IMR-90 (cell line): ENCODE measurements around the gene RND1. TPM values are rescaled to one million over a fixed set of nuclear protein-coding genes. Genes with fewer than 3 reads are reported as not detected.
"Not testable (repeated sequence)": the region's sequence is repeated elsewhere in the genome, so short reads cannot be mapped to it uniquely, and the experiment has no call there.

Experiments
- ATAC-seq: fragments of 200-7000 bp; cut with Tn5 transposase; 2 replicates; pipeline ENCODE4 v1.9.1; 2020; ENCODE audit warnings: low read depth, mild to moderate bottlenecking, moderate library complexity
- BruUV-seq: library from RNA; stranded (reverse); fragments of 400-500 nt; replicated peaks from 2 replicates; lab custom pipeline; 2021; lab: Mats Ljungman, UMichigan
- CTCF ChIA-PET: fragments of 300-600 bp; formaldehyde crosslinking; extraction: SDS; loops from one replicate; lab custom pipeline; 2021; ENCODE audit warnings: antibody characterized with exemption; lab: Yijun Ruan, JAX
- POLR2A ChIA-PET: fragments of 300-600 bp; sonication (Branson Sonifier 250); formaldehyde crosslinking; loops from one replicate; lab custom pipeline; 2022; ENCODE audit warnings: antibody characterized with exemption; ENCODE audit not compliant: unreplicated experiment; lab: Charles Lee
- DNase-seq: peaks from one replicate; pipeline ENCODE4 v3.0.0; 2013
- H2AFZ ChIP-seq: replicated peaks from 2 replicates; pipeline ENCODE3; 2013; ENCODE audit warnings: low read length, mild to moderate bottlenecking; ENCODE audit not compliant: poor library complexity
- H2AK5ac ChIP-seq: 2 replicates; pipeline ENCODE4 v1.6.1; 2013; ENCODE audit warnings: low read depth, low read length, inconsistent platforms
- H2AK9ac ChIP-seq: replicated peaks from 2 replicates; pipeline ENCODE3; 2013; ENCODE audit warnings: mild to moderate bottlenecking, low read depth, low read length, moderate library complexity; ENCODE audit not compliant: poor library complexity
- H2BK120ac ChIP-seq: 2 replicates; pipeline ENCODE4 v1.6.1; 2013; ENCODE audit warnings: low read depth, low read length, inconsistent platforms
- H2BK15ac ChIP-seq: 3 replicates; pipeline ENCODE4 v1.6.1; 2013; ENCODE audit warnings: low read depth, low read length, inconsistent platforms
- H2BK20ac ChIP-seq: 2 replicates; pipeline ENCODE4 v1.6.1; 2013; ENCODE audit warnings: low read depth, mild to moderate bottlenecking, inconsistent platforms, low read length, moderate library complexity
- H2BK5ac ChIP-seq: 2 replicates; pipeline ENCODE4 v1.6.1; 2013; ENCODE audit warnings: mild to moderate bottlenecking, low read depth, low read length, inconsistent platforms; ENCODE audit not compliant: poor library complexity, severe bottlenecking
- H3K14ac ChIP-seq: replicated peaks from 2 replicates; pipeline ENCODE4 v1.6.1; 2013; ENCODE audit warnings: low read depth, low read length, inconsistent platforms
- H3K18ac ChIP-seq: 2 replicates; pipeline ENCODE4 v1.6.1; 2013; ENCODE audit warnings: low read depth, low read length, control low read depth
- H3K23ac ChIP-seq: 2 replicates; pipeline ENCODE4 v1.6.1; 2013; ENCODE audit warnings: low read depth, low read length, inconsistent platforms
- H3K27ac ChIP-seq: 2 replicates; pipeline ENCODE4 v1.5.1; 2013; ENCODE audit warnings: mild to moderate bottlenecking, control low read depth, low read length; ENCODE audit not compliant: insufficient read depth
- H3K27me3 ChIP-seq: 2 replicates; pipeline ENCODE4 v1.6.1; 2013; ENCODE audit warnings: low read length; ENCODE audit not compliant: control insufficient read depth, insufficient read depth
- H3K36me3 ChIP-seq: 2 replicates; pipeline ENCODE4 v1.6.1; 2013; ENCODE audit warnings: low read length, mixed read lengths; ENCODE audit not compliant: control insufficient read depth, insufficient read depth
- H3K4ac ChIP-seq: 2 replicates; pipeline ENCODE4 v1.6.1; 2013; ENCODE audit warnings: low read depth, low read length, inconsistent platforms
- H3K4me1 ChIP-seq: 2 replicates; pipeline ENCODE4 v1.6.1; 2013; ENCODE audit warnings: low read length, mixed read lengths; ENCODE audit not compliant: control insufficient read depth, insufficient read depth
- H3K4me2 ChIP-seq: 2 replicates; pipeline ENCODE4 v1.6.1; 2013; ENCODE audit warnings: low read depth, mild to moderate bottlenecking, control low read depth, low read length, moderate library complexity
- H3K4me3 ChIP-seq: 2 replicates; pipeline ENCODE4 v1.5.1; 2013; ENCODE audit warnings: low read depth, mild to moderate bottlenecking, control low read depth, low read length, moderate library complexity; ENCODE audit not compliant: insufficient read depth
- H3K56ac ChIP-seq: 2 replicates; pipeline ENCODE4 v1.6.1; 2013; ENCODE audit warnings: low read length, inconsistent platforms; ENCODE audit not compliant: insufficient read depth; ENCODE audit errors: extremely low read depth
- H3K79me1 ChIP-seq, 2 experiments: 2 replicates each; pipeline ENCODE4 v1.6.1; 2013; ENCODE audit warnings: low read length in 2 of 2, inconsistent platforms in 1 of 2, low read depth in 1 of 2
- H3K9ac ChIP-seq: 2 replicates; pipeline ENCODE4 v1.6.1; 2013; ENCODE audit warnings: low read depth, low read length, control low read depth
- H3K9me1 ChIP-seq: 2 replicates; pipeline ENCODE4 v1.6.1; 2013; ENCODE audit warnings: low read length, inconsistent platforms; ENCODE audit not compliant: insufficient read depth
- H3K9me3 ChIP-seq: 2 replicates; pipeline ENCODE4 v1.6.1; 2013; ENCODE audit warnings: low read length; ENCODE audit not compliant: control insufficient read depth, insufficient read depth
- H4K20me1 ChIP-seq: 2 replicates; pipeline ENCODE4 v1.6.1; 2013; ENCODE audit warnings: low read length, inconsistent platforms; ENCODE audit not compliant: insufficient read depth
- H4K5ac ChIP-seq: 2 replicates; pipeline ENCODE4 v1.6.1; 2013; ENCODE audit warnings: mild to moderate bottlenecking, low read depth, low read length, control low read depth
- H4K8ac ChIP-seq, 2 experiments: 2 replicates each; pipeline ENCODE4 v1.6.1; 2013; ENCODE audit warnings: low read depth in 2 of 2, low read length in 2 of 2, control low read depth in 1 of 2, inconsistent platforms in 1 of 2
- H4K91ac ChIP-seq: 2 replicates; pipeline ENCODE4 v1.6.1; 2013; ENCODE audit warnings: low read depth, low read length, inconsistent platforms; ENCODE audit not compliant: insufficient read depth
- WGBS, 2 experiments: methylation state at CpG; one replicate each; pipeline versions ENCODE4 v1.1.5 to v1.1.7; 2013; ENCODE audit warnings: missing lambda C conversion rate in 2 of 2; ENCODE audit not compliant: insufficient read length in 1 of 2; ENCODE audit errors: extremely low coverage in 2 of 2; 5-methylcytosine and 5-hydroxymethylcytosine counted together
- dilution Hi-C: fragments of 300-500 bp; cut with HindIII; formaldehyde crosslinking; loops from one replicate; pipeline ENCODE4 v1.14.3; 2018; ENCODE audit warnings: low sequenced_read_pairs; ENCODE audit not compliant: unreplicated experiment
- in situ Hi-C: fragments of 300-500 bp; cut with MboI; formaldehyde crosslinking; loops from 3 replicates; pipeline ENCODE4 v1.14.3; 2019; ENCODE audit warnings: low sequenced_read_pairs, inconsistent platforms, mixed read lengths
- intact Hi-C: fragments of 100-400 bp; cut with micrococcal nuclease; formaldehyde crosslinking; loops from 2 replicates; pipeline ENCODE4 v1.10.0; 2022
- polyA plus RNA-seq, 3 experiments: library from polyadenylated mRNA; depleted of rRNA; stranded (reverse); fragments of >200 nt; gene quantifications; 2 replicates each; pipeline ENCODE4 v1.2.3, GENCODE V29; 2012; ENCODE audit warnings: low replicate concordance in 1 of 3
- total RNA-seq: library from RNA; depleted of rRNA; stranded (reverse); fragments of >200 nt; gene quantifications from 2 replicates; pipeline ENCODE4 v1.2.3, GENCODE V29; 2012

RND1 gene
- total and polyA plus RNA-seq, 2 of the 4 experiments (the other 2 are of a cell fraction): under 0.01 to 0.21 TPM

DNA sequence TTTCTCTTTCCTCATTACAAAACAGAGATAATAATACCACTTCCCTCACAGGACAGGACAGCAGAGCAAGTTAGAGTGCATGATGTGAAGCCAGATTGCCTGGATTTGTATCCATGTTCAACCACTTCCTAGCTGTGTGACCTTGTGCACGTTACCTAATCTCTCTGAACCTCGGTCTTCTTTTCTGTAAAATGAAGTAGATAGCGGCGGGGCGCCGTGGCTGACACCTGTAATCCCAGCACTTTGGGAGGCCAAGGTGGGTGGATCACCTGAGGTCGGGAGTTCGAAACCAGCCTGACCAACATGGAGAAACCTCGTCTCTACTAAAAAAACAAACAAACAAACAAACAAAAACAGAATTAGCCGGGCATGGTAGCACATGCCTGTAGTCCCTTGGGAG is 10.7 kb downstream of the RND1 start:
- BruUV-seq, dilution Hi-C loops: not testable (repeated sequence)

More for the DNA sequence above, 10.7 kb downstream of the RND1 start:
- H2AFZ ChIP-seq, H3K4me1 ChIP-seq, intact Hi-C loops, H3K27ac ChIP-seq, H2BK5ac ChIP-seq, H4K91ac ChIP-seq, H4K8ac ChIP-seq, H3K9me1 ChIP-seq, H3K9me3 ChIP-seq, H2AK9ac ChIP-seq, DNase-seq, H3K4me3 ChIP-seq, H2AK5ac ChIP-seq, H3K56ac ChIP-seq, H4K20me1 ChIP-seq, H2BK15ac ChIP-seq, H4K5ac ChIP-seq, H3K36me3 ChIP-seq, H3K23ac ChIP-seq, H3K18ac ChIP-seq, ATAC-seq, H3K4me2 ChIP-seq, POLR2A ChIA-PET, H3K4ac ChIP-seq, H2BK120ac ChIP-seq, H3K14ac ChIP-seq, H3K9ac ChIP-seq, H2BK20ac ChIP-seq: not testable (repeated sequence)
- in situ Hi-C loops: loop anchor here (5.0 kb wide), 2 partner anchors 32 to 82 kb away; no protein-coding TSS in a partner anchor
- peaks cover 7 to 24% of the 10 kb centered on the region in 2 experiments for H3K79me1 ChIP-seq
- peaks cover 11% of the 10 kb centered on the region; the same call in 1 of the 2 replicates for H3K27me3 ChIP-seq
- no CpG with 5 or more reads among the region's 10 CpGs for WGBS, 2 experiments
- CTCF ChIA-PET: interaction anchor here (2.8 kb wide), 1 partner anchor 133 kb away, joined by 8 read pairs; no protein-coding TSS in a partner anchor
